OCI-M2 (cell line): Measurements from ENCODE around the gene FOXO1.
A peak's percentile ranks its signal among the peaks of the same experiment; 100 is the strongest.

Experiments
- DNase-seq: peaks from one replicate; lab custom pipeline; 2025; ENCODE audit not compliant: unreplicated experiment; lab: John Stamatoyannopoulos, UW

Gene FOXO1

DNA sequence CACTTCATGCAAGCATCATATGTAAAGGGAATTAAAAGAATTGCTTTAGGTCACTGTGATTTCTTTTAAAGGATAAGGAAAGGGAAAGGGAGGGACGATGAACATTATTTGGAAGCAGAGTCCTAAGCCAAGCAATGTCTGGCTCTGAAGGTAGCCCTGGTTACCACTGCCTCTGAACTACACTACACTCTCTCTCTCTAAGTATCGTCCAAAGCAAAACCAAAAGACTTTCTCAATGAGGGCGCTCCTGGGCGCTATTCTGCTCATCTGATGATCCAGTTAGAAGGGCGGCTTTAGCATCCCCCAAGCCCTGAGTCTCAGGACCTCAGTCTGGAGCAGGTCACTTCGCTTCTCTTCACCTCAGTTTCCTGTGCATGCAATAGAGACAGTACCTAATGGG, 26.2 kb downstream of the FOXO1 start:
- DNase-seq: no peak

- peak; percentile 32 for DNase-seq
Observed at GRCh38 chr13:40639221-40639681, 27.2 kb downstream of the FOXO1 start.

DNA sequence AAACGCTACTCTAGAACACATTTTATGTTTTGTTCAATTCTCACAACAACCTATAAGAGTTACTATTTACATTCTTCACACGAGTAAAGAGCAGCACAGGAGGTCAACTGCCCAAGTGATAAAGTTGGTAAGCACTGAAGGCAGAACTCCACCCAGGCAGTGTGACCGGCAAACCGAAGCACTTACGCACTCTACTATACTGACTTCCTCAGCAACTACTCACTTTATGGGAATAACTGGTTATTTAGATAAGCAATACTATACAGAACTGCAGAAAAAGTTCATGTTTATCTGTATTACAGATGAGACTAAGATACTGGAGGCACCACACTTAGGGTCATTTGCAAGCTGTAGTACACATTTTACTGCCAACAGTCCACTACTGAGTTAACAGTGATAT, 28.8 kb downstream of the FOXO1 start:
- peak; percentile 52 for DNase-seq

- DNase-seq: no peak
Observed at GRCh38 chr13:40635315-40635995, 31.0 kb downstream of the FOXO1 start.

DNA sequence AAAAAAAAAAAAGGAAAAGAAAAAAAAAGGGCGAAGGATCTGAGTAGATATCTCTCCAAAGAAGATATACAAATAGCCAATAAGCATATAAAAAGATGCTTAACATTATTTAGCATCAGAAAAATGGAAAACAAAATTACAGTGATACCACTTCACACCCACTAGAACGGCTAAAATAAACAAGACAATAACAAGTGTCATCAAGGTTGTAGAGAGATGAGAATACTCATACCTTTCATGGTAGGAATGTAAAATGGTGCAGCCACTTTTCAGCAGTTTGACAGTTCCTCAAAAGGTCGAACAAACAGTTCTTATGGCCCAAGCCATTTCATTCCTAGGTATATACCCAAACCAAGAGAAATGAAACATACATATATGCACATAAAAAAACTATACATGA, 33.5 kb downstream of the FOXO1 start:
- DNase-seq: no peak

- no peak for DNase-seq
Observed at GRCh38 chr13:40631605-40632004, 34.8 kb downstream of the FOXO1 start.

DNA sequence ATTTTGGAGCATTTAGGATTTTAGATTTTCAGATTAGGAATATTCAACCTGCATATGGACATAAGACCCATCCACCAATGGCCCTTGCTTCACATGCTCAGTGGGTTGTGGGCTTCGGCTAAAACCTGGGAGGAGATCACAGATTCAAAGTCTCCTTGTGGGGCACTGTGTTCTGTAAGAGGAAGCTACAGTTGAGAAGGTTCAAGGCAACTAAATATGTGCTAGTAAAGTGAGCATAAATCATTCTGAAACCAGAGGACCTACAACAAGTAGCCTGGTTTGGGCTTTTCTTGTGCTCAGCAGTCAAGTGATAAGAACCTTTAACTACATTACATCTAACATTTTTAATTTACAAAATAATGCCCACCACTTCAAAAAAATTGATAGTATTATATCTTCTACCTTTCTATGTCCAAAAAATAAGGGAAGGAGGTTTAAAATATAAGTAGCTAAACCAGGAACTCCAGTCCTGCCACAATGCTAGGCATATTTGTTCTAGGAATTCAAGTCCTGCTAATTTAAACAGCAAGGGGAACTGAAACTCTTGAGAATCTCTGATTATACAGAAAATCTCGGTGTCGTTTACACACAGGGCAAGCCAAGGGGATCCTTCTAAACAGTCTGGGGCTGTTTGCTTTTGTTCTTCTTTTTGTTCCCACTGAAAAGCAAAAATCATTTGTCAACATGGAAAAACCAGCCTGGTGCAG, 36.6 kb downstream of the FOXO1 start:
- DNase-seq: no peak

GRCh38 chr13:40626977-40627376, 39.5 kb downstream of the FOXO1 start:
- no peak for DNase-seq

- no peak for DNase-seq
Observed at GRCh38 chr13:40626561-40626960, 39.9 kb downstream of the FOXO1 start.

DNA sequence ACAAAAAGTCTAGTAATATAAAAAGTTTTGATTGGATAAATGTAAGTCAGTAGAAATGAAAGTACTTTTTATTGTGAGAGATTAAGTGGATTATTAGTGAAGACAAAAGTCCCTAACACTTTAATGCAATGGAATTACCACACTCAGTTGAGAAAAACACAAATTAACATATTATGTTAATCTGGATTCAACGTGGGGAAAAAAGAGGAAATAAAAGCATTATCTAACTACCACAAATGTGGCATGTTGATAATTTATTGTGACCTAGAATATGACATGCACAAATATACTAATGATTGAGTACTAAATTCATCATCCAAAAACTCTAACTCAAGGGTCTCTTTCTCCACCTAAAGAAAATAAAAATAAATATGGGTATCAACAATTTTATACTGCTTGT, 41.5 kb downstream of the FOXO1 start:
- DNase-seq: no peak

- no peak for DNase-seq
Observed at GRCh38 chr13:40624383-40624782, 42.1 kb downstream of the FOXO1 start.

GRCh38 chr13:40622761-40623160, 43.7 kb downstream of the FOXO1 start:
- no peak for DNase-seq

GRCh38 chr13:40622246-40622645, 44.2 kb downstream of the FOXO1 start:
- no peak for DNase-seq

GRCh38 chr13:40619479-40619814, 47.0 kb downstream of the FOXO1 start:
- DNase-seq: no peak

GRCh38 chr13:40618581-40619478, 47.6 kb downstream of the FOXO1 start:
- no peak for DNase-seq

DNA sequence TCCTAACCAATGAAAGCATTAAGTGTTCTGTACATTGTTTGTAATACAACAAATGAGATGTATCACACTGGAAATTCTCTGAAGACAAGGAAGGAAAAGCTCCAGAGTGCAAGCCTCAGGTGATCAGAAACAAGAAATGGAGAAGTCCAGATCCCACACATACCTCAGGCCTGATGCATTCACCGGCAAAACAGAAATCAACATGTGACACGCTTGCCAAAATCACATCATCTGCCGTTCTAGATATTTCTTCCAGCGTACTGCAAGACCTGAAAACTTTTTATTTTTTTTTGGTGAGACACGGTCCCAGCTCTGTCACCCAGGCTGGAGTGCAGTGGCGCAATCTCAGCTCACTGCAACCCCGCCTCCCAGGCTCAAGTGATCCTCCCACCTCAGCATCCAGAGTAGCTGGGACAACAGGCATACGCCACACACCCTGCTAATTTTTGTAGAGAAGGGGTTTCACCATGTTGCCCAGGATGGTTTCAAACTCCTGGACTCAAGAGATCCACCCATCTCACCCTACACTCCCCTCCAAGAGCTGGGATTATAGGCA, 48.6 kb downstream of the FOXO1 start:
- DNase-seq: no peak

DNA sequence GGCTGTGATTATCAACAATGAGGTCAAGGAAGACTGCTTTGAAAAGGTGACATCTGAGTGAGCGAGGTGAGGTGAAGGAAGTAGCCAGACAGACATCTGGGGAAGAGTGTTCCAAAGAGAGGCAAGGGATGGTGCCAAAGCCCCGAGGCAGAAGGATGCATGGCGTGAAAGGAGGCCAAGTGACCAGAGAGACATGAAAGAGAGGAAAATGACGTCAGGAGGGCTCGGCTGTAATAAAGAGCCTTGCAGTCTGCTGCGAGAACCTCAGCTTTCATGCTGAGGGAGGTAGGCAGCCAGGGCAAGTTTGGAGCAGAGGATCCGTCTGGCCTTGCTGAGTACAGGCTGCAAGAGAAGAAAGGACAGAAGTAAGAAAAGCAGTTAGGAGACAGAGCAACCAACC, 50.8 kb downstream of the FOXO1 start:
- no peak for DNase-seq

GRCh38 chr13:40613914-40614313, 52.5 kb downstream of the FOXO1 start:
- DNase-seq: no peak

- no peak for DNase-seq
Observed at GRCh38 chr13:40613192-40613818, 53.1 kb downstream of the FOXO1 start.

DNA sequence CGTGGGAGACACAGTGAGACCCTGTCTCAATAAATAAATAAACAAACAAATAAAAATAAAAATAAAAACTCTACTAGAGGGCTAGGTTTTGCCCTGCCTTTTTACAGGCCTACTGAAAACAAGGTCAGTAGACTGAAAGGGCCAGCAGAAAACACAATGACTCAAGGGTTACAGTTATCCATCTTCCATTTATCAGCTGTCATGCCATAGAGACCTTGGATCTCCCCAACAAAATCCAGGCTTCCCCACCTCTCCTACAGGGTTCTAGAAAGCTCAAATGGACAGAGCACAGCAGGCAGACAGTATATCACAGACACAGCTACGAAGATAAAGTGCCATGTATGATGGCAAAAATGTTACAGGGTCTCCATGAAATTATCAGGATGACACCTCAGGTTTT, 54.4 kb downstream of the FOXO1 start:
- no peak for DNase-seq

GRCh38 chr13:40611635-40612034, 54.8 kb downstream of the FOXO1 start:
- DNase-seq: no peak
